Activated naive CD4-positive, alpha-beta T cell treated with anti-CD3 and anti-CD28 coated beads, Interleukin-2, amount 10 ng/mL, durations not matched to agents 7 days and 5 days (primary cell): Measurements from ENCODE around the gene HIPK2.

ENCODE experiments used
- CTCF ChIA-PET: fragments of 350-600 bp; sonication (Branson Sonifier 250); formaldehyde crosslinking; loops from one replicate; lab custom pipeline; 2021; ENCODE audit warnings: antibody characterized with exemption; lab: Charles Lee
- DNase-seq: peaks from one replicate; pipeline ENCODE4 v3.0.0-alpha.2; 2020
- H3K27ac Mint-ChIP-seq: one replicate; pipeline ENCODE4 v1.8.0; 2021; ENCODE audit warnings: mild to moderate bottlenecking, moderate library complexity, mixed read lengths
- H3K27me3 Mint-ChIP-seq: one replicate; pipeline ENCODE4 v1.8.0; 2021; ENCODE audit warnings: mild to moderate bottlenecking, mixed read lengths
- H3K36me3 Mint-ChIP-seq: one replicate; pipeline ENCODE4 v1.8.0; 2021; ENCODE audit warnings: mixed read lengths
- H3K4me1 Mint-ChIP-seq: one replicate; pipeline ENCODE4 v1.8.0; 2021; ENCODE audit warnings: mixed read lengths
- H3K4me3 Mint-ChIP-seq: one replicate; pipeline ENCODE4 v1.8.0; 2021; ENCODE audit warnings: mild to moderate bottlenecking, moderate library complexity, mixed read lengths
- H3K9me3 Mint-ChIP-seq: one replicate; pipeline ENCODE4 v1.8.0; 2021; ENCODE audit warnings: mixed read lengths

The HIPK2 gene

GRCh38 chr7:139743267-139743966, 34.4 kb downstream of the HIPK2 start:
- Mint-ChIP-seq H3K27me3 (peaks cover 5% of the 10 kb centered on the region), H3K4me3 (no peak overlapping the region), H3K9me3 (no peaks in the 10 kb centered on the region), H3K36me3 (peaks cover 3% of the 10 kb centered on the region), H3K27ac (no peak overlapping the region), H3K4me1 (peaks cover 11% of the 10 kb centered on the region)
- DNase-seq, result no peak
- CTCF ChIA-PET, result no interaction called here

GRCh38 chr7:139741789-139742344, 35.9 kb downstream of the HIPK2 start:
- peaks cover 5% of the 10 kb centered on the region for H3K36me3 Mint-ChIP-seq
- peaks cover 26% of the 10 kb centered on the region for H3K4me1 Mint-ChIP-seq
- H3K27ac Mint-ChIP-seq, result no peak overlapping the region
- H3K27me3 Mint-ChIP-seq, result peaks cover 5% of the 10 kb centered on the region
- H3K4me3 Mint-ChIP-seq, result no peak overlapping the region
- H3K9me3 Mint-ChIP-seq, result no peaks in the 10 kb centered on the region
- DNase-seq, result no peak
- CTCF ChIA-PET, result interaction anchor here (1.4 kb wide), 1 partner anchor 261 kb away, joined by 4 read pairs; no protein-coding TSS in a partner anchor

GRCh38 chr7:139741239-139741638, 36.6 kb downstream of the HIPK2 start:
- no peak overlapping the region for H3K4me3 Mint-ChIP-seq
- peaks cover 33% of the 10 kb centered on the region for H3K4me1 Mint-ChIP-seq
- H3K27ac Mint-ChIP-seq, result no peak overlapping the region

GRCh38 chr7:139739863-139740597, 37.8 kb downstream of the HIPK2 start:
- DNase-seq, result no peak
- Mint-ChIP-seq H3K27ac (no peak overlapping the region), H3K4me3 (no peak overlapping the region), H3K4me1 (peaks cover 40% of the 10 kb centered on the region), H3K27me3 (peaks cover 5% of the 10 kb centered on the region), H3K36me3 (peaks cover 6% of the 10 kb centered on the region), H3K9me3 (no peaks in the 10 kb centered on the region)
- CTCF ChIA-PET, result no interaction called here

More at GRCh38 chr7:139741239-139741638, 36.6 kb downstream of the HIPK2 start:
- Mint-ChIP-seq H3K36me3 (peaks cover 6% of the 10 kb centered on the region), H3K27me3 (peaks cover 5% of the 10 kb centered on the region), H3K9me3 (no peaks in the 10 kb centered on the region)
- CTCF ChIA-PET, result interaction anchor here (1.4 kb wide), 1 partner anchor 262 kb away, joined by 4 read pairs; no protein-coding TSS in a partner anchor
- DNase-seq, result no peak

- no peaks in the 10 kb centered on the region for H3K9me3 Mint-ChIP-seq
- H3K36me3 Mint-ChIP-seq, result peaks cover 6% of the 10 kb centered on the region
- H3K4me3 Mint-ChIP-seq, result no peak overlapping the region
- CTCF ChIA-PET, result interaction anchor here (0.7 kb wide), 1 partner anchor 26 kb away, joined by 3 read pairs; no protein-coding TSS in a partner anchor
- H3K27ac Mint-ChIP-seq, result peak overlapping the region; percentile 93
- peaks cover 5% of the 10 kb centered on the region for H3K27me3 Mint-ChIP-seq
- no peak for DNase-seq
- peaks cover 40% of the 10 kb centered on the region for H3K4me1 Mint-ChIP-seq
These were observed 39.0 kb downstream of the HIPK2 start for GRCh38 chr7:139738772-139739171.

GRCh38 chr7:139738101-139738489, 39.7 kb downstream of the HIPK2 start:
- DNase-seq, result no peak
- H3K4me3 Mint-ChIP-seq, result peak overlapping the region; percentile 44
- CTCF ChIA-PET, result interaction anchor here (0.7 to 1.4 kb wide), 2 partner anchors 14 to 26 kb away, joined by 3 to 6 read pairs; no protein-coding TSS in a partner anchor
- H3K36me3 Mint-ChIP-seq, result peaks cover 6% of the 10 kb centered on the region
- H3K9me3 Mint-ChIP-seq, result no peaks in the 10 kb centered on the region
- H3K27me3 Mint-ChIP-seq, result peaks cover 2% of the 10 kb centered on the region
- H3K27ac Mint-ChIP-seq, result peak overlapping the region; percentile 93
- peaks cover 40% of the 10 kb centered on the region for H3K4me1 Mint-ChIP-seq

GRCh38 chr7:139737221-139738100, 40.3 kb downstream of the HIPK2 start:
- peak overlapping the region; percentile 93 for H3K27ac Mint-ChIP-seq
- peak overlapping the region; percentile 44 for H3K4me3 Mint-ChIP-seq
- peaks cover 44% of the 10 kb centered on the region for H3K4me1 Mint-ChIP-seq
- H3K9me3 Mint-ChIP-seq, result no peaks in the 10 kb centered on the region
- H3K27me3 Mint-ChIP-seq, result no peaks in the 10 kb centered on the region
- CTCF ChIA-PET, result interaction anchor here (0.8 to 1.4 kb wide), 3 partner anchors 15 to 116 kb away, joined by 3 to 6 read pairs (median 3); no protein-coding TSS in a partner anchor
- H3K36me3 Mint-ChIP-seq, result peaks cover 10% of the 10 kb centered on the region
- peak; percentile 53 for DNase-seq

GRCh38 chr7:139735912-139736595, 41.7 kb downstream of the HIPK2 start:
- no peak overlapping the region for H3K4me3 Mint-ChIP-seq
- H3K27ac Mint-ChIP-seq, result no peak overlapping the region
- peaks cover 10% of the 10 kb centered on the region for H3K36me3 Mint-ChIP-seq
- CTCF ChIA-PET, result no interaction called here
- no peaks in the 10 kb centered on the region for H3K27me3 Mint-ChIP-seq
- H3K4me1 Mint-ChIP-seq, result peaks cover 56% of the 10 kb centered on the region
- H3K9me3 Mint-ChIP-seq, result no peaks in the 10 kb centered on the region
- no peak for DNase-seq

GRCh38 chr7:139735466-139735865, 42.3 kb downstream of the HIPK2 start:
- Mint-ChIP-seq H3K27me3 (no peaks in the 10 kb centered on the region), H3K4me1 (peaks cover 57% of the 10 kb centered on the region), H3K36me3 (peaks cover 10% of the 10 kb centered on the region), H3K27ac (no peak overlapping the region), H3K4me3 (no peak overlapping the region), H3K9me3 (no peaks in the 10 kb centered on the region)
- CTCF ChIA-PET, result no interaction called here
- no peak for DNase-seq

- no peaks in the 10 kb centered on the region for H3K9me3 Mint-ChIP-seq
- peaks cover 7% of the 10 kb centered on the region for H3K36me3 Mint-ChIP-seq
- no peak for DNase-seq
- CTCF ChIA-PET, result no interaction called here
- H3K4me3 Mint-ChIP-seq, result no peak overlapping the region
- H3K4me1 Mint-ChIP-seq, result peaks cover 53% of the 10 kb centered on the region
- H3K27ac Mint-ChIP-seq, result no peak overlapping the region
- H3K27me3 Mint-ChIP-seq, result no peaks in the 10 kb centered on the region
These were observed 43.4 kb downstream of the HIPK2 start for GRCh38 chr7:139734395-139734794.

- Mint-ChIP-seq H3K27me3 (no peaks in the 10 kb centered on the region), H3K36me3 (peaks cover 10% of the 10 kb centered on the region), H3K4me1 (peaks cover 49% of the 10 kb centered on the region), H3K27ac (no peak overlapping the region), H3K9me3 (no peaks in the 10 kb centered on the region), H3K4me3 (no peak overlapping the region)
- DNase-seq, result no peak
- CTCF ChIA-PET, result no interaction called here
These were observed 44.0 kb downstream of the HIPK2 start for GRCh38 chr7:139733751-139734150.

GRCh38 chr7:139732471-139733167, 45.2 kb downstream of the HIPK2 start:
- Mint-ChIP-seq H3K9me3 (no peaks in the 10 kb centered on the region), H3K4me1 (peaks cover 38% of the 10 kb centered on the region), H3K27ac (no peak overlapping the region), H3K4me3 (no peak overlapping the region), H3K27me3 (no peaks in the 10 kb centered on the region), H3K36me3 (peaks cover 12% of the 10 kb centered on the region)
- CTCF ChIA-PET, result no interaction called here
- DNase-seq, result no peak
